GM12873 (cell line): ENCODE results near the gene PGAP2.

Experiments used
- CTCF ChIP-seq: IDR thresholded peaks from 2 replicates; pipeline ENCODE4 v1.5.1; 2012; ENCODE audit warnings: low read depth, mild to moderate bottlenecking, moderate library complexity, low read length, control low read depth; ENCODE audit not compliant: insufficient read depth; ENCODE audit errors: missing control alignments

The PGAP2 gene

GRCh38 chr11:3783611-3784010, 24.7 kb upstream of the PGAP2 start:
- TF ChIP-seq CTCF, result no peak

- TF ChIP-seq CTCF, result no peak
These were observed 21.5 kb upstream of the PGAP2 start for GRCh38 chr11:3786781-3787428.

- no peak for TF ChIP-seq CTCF
These were observed 13.0 kb upstream of the PGAP2 start for GRCh38 chr11:3795131-3796001.

- TF ChIP-seq CTCF, result no peak
These were observed 12.4 kb upstream of the PGAP2 start for GRCh38 chr11:3796002-3796311.

DNA sequence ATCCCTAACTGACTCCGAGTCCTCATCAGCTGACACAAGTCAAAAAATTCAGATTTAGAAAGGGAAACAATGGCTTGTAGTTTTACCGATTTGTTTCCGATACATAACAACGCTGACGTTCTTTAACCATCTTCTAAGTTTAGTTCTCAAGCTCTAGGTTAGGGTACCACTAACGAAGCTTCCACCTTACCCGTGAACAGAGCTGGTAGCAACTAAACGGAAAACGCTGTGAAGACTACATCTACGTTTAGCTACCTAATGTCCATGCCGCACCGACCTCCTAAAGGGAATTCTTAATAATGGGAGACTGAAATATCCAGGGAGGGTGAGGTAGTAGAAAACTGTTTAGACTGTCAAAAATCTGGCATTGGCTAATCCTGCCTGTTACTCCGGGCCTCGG, 12.0 kb upstream of the PGAP2 start:
- TF ChIP-seq CTCF, result no peak

- no peak for TF ChIP-seq CTCF
These were observed 11.5 kb upstream of the PGAP2 start for GRCh38 chr11:3796801-3797328.

GRCh38 chr11:3797329-3798090, 10.8 kb upstream of the PGAP2 start, which contains the start of gene NUP98:
Gene NUP98, minus strand, starts transcription at chr11:3797554. Its CDS starts 15,437 bp downstream, at chr11:3782117.
- TF ChIP-seq CTCF, result no peak
